ENCODE measurements around the gene LRRC1.
A peak's percentile ranks its signal among the peaks of the same experiment; 100 is the strongest.

Gene LRRC1

DNA sequence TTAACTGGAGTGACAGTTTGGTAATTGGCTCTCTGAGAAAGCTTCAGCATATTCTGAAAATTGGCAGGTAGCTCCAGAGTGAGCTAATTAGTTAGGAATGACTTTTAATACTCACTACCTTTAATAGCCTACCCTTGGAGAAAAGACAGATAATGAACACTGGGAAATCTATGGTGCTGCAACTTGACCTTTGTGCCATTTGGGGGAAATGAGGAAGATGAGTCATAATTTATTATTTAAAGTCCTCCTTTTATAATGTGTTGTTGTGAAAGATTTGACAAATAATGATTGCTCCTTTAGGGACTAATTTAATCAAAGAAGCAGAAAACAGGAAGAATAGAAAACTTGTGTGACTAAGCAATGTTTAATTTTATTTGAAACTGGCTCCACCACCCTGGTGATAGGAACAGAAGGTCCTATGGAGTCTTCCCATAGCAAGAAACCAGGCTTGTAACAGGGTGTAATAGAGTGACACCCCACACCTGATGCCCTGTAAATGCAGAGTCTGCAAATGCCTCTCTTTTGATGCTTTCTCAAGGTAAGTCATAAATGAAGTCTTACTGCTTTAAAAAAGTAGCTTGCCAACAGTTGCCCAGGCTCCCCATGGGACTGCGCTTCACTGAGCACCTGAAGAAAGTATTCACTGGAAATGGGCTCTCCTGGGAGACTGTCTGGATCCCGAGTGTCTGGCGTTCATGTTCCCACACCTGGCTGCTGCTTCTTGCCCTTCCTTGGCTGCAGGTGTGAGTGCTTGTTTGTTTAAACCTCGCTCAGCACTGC is 134.4 kb downstream of the LRRC1 start:
- DNase-seq: no peak

DNA sequence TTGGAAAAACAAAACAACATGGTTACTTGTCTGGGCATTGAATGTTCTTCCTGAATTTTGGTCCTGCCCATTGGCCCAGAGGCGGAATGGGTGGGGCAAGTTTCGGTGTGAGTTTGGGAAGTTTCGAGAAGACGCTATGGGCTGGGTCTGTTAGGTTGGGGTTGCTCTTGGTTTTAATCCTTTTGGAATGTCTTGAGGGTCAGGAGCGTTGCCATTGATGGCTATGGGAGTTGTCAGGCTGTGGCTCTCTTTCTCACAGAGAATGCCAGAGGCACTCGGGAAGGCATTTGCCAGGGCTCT is 135.0 kb downstream of the LRRC1 start:
- DNase-seq: no peak

DNA sequence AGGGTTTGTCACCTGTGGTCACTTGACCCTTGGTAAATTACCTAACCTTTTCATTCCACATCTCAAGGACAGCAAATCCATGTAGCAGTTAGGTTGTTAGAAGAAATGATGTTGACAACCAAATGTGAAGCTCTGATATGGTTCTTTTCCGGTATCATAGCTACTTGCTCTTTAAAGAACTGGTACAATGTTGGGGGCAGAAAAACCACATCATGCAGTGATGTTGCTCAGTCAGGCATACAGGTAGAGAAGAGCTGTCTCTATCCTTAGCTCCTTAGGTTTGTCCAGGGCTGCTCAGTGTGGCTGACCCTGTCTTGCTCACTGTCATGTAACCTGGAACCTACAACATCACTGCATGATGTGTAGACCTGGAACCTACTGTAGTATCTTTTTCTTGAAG is 135.5 kb downstream of the LRRC1 start:
- no peak for DNase-seq

DNA sequence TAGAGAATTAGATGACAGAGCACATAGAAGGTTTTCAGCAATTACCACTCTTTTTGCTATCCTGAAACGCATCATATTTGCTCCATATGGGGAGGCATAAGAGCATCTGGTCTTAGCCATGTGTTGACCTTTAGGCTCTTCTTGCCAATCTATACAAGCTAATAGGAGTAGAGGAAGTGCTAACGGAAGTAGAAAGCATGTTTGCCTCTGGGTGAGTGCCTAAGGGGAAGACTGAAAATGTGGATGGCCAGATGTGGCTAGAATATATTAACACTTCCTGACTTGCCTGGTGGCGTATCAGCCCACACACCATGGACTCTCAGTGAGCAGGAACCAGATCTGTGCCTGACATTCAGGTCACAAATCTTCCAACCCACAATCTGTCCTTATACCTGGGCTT is 136.3 kb downstream of the LRRC1 start:
- DNase-seq: no peak

DNA sequence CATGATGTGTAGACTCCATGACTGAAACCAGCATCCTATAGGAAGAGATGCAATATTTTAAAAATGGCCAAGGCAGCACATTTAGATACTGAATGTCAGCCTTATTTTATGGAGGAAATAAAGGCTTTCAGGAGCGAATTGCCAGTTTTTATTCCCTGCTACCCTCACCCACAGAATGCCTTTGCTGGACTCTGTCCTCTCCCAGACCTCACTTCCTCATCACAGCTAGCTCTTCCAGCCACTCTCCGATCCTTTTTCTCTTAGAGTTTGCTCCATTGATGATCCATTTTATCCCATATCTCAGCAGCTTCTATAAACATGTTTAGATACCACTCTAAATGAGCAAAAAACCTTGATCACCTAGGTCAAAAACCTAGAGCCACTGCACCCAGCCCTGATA is 137.7 kb downstream of the LRRC1 start:
- no peak for DNase-seq

DNA sequence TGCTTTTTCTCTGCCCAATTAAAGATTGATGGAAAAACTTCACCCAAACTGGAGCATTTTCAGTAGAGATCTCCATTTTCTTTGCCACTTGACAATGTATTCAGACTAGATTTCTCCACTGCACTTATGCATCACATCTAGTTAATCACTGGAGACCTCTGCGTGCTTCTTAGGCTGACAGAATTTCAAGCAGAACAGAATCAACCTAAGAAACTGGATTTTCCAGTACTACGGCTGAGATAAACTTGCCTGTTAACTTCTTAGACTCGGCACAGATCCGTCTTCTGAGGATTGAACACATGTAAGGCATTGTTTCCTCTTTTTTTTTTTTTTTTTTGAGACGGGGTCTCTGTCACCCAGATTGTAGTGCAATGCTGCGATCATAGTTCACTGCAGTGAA is 139.2 kb downstream of the LRRC1 start:
- DNase-seq: no peak

DNA sequence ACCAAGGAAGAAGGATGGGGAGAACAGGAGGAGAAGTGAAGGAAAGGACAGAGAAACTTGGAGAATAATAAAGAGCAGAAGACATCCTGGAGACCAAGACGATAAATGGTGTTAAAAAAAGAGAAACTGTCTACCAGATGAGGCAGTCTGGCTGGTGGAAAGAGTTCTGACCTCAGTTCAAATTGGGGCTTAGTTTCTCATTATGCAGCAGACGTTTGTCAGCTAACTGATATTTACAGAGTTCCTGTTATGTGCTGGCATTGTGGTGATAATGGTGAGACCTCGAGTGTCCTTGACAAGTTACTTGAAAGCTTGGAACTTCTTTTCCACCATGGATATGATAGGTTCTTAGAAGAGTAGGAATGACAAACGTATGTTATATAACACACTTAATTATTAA is 142.7 kb downstream of the LRRC1 start:
- no peak for DNase-seq

DNA sequence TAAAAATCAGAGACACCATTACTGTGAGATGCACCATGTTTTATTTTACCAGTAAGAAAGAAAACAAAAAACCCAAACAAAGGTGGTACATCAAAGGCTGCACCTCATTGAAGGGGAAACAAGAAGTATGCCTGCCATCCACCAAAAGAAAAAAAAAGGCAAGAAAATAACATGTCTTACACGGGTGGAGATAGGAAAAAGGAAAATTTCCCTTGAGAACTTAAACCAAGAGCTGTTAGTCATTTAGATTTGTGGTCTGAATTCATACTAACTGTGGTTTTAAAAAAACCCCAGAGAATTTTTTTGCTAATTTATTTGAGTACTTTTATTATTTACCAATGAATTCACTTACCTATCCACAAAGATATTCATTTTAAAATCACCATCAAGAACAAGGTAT is 144.0 kb downstream of the LRRC1 start:
- DNase-seq: no peak

DNA sequence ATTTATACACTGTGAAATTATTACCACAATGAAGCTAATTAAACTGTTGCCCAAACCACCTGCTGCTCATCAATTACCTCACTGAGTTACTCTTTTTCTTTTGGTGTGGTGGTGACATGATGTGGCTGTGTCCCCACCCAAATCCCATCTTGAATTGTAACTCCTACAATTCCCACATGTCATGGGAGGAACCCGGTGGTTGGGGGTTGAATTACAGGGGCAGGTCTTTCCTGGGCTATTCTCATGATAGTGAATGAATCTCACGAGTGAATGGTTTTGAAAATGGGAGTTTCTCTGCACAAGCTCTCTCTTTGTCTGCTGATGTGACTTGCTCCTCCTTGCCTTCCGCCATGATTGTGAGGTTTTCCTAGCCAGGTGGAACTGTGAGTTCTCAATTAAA is 145.0 kb downstream of the LRRC1 start:
- no peak for DNase-seq

DNA sequence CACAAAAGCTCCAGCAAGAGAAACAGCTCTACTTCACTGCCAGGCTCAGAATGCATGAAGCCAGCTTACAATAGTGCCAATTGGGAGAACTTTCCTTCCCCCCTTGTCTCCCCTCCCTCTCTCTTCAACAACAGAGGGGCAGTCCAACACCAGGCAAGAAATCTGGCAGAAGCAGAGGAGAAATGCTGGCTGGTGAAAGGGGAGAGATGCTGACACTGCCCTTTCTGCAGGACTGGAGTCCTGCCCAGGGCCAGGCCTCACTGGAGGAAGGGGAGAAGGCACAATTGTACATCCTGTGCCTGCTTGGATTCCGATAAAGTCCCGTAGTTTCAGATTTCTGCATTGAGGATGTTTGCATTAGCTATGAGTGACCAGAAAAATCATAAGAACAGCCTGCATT is 148.6 kb downstream of the LRRC1 start:
- no peak for DNase-seq

DNA sequence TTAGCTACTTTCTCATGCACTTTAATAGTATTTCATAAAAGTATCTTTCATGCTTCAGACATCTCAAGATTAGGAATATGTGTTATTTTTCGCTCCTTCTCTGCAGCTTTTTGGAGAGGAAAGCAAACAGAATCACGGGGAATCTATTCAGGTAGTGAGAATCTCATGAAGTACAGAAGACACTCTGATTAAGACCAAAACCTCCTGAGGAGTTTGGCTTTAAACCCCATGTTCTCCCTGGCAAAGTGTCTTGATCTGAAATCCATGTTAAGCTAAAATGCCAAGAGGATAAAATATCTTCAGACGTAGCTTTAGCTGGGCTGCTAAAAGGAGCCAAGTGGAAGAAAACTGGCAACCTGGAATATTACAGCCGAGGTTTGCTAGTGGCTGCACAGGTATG is 149.3 kb downstream of the LRRC1 start:
- no peak for DNase-seq

DNA sequence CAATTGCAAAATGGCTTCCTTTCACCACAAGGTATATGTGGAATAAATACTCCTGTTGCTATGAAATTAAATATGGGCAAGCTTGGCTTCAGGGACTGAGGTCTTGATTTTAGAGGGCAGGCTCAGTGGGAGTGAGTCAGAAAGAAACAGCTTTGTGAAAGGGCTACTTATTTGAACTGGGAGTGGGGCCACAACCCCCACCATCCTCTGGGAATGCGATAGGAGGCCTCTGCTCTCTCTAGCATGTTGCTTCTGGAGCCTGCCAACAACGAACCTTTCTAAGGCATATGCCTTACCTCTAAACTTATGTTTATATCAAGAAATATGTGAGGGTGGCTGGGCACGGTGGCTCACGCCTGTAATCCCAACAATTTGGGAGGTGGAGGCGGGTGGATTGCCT is 149.7 kb downstream of the LRRC1 start:
- no peak for DNase-seq

DNA sequence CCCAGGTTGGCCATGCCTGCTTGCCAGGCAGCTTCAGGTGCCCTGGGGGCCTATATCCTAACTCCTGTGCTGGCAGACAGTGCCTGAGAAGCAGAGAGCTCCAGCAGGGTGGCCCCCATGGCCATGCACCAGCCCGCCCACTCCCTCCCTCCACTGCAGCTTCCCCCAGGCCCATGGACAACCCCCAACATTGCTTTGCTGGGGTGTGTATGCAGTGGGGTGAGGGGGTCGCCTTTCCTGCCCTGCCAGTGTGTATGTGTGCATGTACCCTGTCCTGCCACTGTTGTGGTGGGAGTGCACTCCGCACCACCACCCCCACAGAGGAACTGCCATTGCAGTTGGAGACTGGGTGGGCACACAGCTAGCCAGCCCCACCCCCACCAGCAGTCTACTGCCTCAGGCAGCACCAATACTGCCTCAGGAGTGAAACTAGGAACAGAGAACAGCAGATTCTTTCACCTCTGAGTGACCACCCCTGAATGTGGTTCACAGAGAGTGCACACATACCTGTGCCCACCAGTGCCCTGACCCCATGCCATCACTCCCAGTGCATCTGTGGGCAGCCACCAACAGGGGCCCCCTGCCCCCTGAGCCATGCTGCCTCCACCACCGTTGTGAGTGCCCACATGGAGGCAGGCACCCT is 151.1 kb downstream of the LRRC1 start:
- no peak for DNase-seq

DNA sequence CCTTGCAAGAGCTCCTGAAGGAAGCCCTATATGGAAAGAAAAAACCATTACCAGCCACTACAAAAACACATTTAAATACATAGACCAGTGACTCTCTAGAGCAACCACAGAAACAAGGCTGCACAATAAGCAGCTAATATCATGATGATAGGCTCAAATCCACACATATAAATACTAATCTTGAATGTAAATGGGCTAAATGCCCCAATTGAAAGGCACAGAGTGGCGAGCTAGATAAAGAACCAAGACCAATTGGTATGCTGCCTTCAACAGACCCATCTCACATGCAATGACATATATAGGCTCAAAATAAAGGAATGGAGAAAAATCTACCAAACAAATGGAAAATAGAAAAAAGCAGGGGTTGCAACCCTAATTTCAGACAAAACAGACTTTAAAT is 153.0 kb downstream of the LRRC1 start:
- DNase-seq: no peak

DNA sequence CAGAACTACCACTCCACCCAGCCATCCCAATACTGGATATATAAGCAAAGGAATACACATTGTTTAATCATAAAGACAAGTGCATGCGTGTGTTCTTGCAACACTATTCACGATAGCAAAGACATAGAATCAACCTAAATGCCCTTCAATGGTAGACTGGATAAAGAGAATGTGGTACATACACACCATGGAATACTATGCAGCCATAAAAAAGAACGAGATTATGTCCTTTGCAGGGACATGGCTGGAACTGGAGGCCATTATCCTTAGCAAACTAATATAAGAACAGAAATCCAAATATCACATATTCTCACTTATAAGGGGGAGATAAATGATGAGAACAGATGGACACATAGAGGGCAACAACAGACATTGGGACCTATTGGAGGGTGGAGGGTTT is 156.6 kb downstream of the LRRC1 start:
- no peak for DNase-seq

DNA sequence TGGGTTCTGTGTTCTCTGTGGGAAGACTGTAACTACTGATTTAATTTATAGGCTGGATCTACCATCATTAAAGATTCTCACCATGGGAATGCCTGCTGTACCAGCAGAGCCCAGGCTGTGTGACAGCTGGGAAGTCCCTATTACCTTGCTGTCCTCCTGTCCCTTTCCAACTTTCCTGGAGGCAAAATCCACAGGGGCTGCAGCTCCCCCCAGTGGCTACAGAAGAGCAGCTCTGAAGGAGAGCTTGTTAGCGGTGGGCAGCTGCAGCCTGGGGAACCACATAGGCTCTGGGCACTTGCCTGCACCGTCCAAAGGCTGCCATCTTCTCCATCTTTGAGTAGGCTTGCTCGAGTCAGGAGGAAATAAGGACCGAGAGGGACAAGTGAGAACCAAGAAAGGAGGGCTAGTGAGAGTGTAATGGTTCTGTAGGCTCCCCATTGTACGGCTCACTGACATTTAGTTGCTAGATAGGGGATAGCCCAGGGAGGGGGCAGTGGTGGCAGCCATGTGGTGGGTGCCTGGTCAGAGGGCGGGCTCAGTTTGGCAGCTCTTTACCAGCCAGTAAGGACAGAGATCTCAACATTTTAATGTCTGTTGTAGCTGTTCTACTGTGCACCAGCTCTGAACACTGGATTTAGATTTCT is 161.4 kb downstream of the LRRC1 start:
- peak; percentile 73 for DNase-seq

DNA sequence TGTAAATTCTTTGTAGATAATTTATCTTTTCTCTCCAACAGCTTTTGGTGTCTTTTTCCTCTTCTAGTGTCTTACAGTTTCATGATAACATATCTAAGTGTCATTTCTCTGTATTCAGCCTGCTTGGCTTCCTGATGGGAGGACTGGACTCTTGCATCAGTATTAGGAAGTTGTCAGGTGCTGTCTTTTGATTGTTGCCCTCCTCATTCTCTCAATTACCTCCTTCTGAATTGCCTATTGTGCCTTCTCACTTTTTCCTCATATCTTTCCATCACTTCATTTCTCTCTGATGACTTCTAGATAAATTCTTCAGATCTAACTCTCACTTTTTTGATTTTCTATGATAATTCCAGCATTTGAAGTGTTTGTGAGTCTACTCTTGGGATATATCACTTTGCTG is 162.0 kb downstream of the LRRC1 start:
- peak; percentile 12 for DNase-seq

DNA sequence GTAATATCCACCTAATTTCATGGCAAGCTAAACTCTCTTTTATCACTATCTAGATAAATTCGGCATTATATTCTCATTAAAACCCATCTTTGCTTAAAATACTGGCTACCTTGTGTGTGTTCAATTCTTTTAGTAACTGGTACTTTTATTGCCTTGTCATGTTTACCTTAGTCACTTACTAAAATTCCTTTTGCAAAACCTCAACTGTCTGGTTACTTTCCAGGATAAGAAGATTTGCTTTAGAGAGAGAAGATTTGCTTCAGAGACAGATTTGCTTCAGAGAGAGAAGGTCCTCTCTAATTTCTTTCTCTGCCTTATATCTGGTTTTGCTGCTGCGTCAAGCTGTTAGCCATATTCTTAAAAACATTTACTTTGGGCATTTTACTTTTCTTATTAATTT is 164.9 kb downstream of the LRRC1 start:
- DNase-seq: no peak

DNA sequence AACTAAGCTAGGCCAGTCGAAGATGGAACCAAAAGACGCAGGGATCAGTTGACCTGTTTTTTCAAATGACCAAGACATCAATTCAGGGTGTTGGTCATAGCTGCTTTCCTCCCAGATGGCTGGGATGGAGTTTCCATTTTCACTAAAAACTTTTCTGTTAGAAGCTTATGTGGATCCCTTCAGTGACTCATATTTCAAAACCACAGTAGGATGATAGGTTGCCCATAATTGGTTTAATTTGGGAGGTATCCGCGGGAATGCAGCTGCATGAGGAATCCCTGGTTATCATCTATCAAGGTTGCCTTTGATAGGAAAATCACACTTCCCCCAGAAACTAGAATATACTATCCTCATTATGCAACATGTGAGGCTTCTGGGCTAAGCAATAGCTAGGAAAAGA is 165.5 kb downstream of the LRRC1 start:
- no peak for DNase-seq

DNA sequence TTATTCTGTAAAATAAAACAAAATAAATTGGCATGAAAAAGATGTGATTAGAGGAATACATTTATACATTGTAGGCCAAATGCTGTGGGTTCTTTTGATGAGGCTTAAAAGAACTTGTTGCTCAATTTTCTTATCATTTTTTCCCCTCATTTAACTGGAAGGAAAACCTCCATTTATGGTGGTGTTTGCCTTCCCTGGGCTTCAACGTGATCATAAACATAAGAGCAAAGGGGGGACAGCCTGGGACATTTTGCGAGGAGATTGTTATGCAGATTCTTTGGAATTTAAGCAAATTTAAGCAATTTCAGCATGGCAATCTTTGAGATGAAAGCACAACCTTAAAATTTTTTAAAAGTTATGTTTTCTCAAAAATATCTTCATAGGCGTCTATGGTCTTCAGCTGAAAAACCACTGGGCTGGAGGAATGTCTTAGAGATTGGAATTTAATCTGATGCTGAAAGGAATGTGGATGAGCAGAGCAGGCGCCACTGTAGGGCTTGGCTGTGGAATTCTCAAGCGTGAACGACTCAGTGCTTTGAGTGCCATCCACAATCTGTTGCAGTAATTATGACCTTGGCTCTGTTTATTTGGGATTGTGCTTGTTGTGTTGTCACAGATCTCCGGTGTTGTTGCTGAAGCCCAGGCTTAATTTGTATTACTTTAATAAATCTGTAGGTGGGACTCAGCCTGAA is 167.0 kb downstream of the LRRC1 start:
- no peak for DNase-seq

DNA sequence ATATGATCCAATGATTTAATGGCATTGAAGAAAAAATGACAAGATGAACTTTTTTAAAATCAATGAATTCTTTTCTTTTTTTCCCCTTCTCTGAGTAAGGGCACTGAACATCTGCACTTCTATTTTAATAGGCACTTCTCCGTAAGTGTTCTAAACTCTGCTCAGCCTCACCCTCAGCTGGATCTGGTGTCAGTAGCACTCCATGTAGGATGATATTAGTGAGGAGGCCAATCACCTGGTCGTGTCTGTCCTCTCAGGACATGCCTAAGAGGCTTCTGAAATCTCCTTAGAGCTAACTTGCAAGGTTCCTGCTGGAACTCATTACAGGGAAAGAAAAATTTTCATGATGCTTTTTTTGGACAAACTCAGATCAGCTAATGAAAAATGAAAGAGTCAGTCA is 167.8 kb downstream of the LRRC1 start:
- no peak for DNase-seq

DNA sequence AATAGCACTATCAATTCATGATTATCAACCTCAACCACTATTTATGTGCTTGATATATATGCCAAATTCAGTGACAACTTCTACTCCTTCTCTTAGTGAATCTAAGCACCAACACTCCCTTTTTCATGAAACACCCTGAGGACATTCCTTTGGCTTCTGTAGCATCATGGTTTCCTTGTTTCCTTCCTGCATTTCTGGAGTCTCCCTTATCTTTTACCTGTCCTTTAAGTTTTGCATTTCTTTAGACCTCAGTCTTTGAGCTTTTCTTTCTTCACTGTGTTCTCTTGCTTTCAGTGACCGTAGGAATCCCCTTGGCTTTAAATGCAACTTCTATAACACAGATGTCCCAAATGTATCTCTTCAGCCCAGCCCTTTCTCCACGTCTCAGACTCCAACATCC is 172.6 kb downstream of the LRRC1 start:
- no peak for DNase-seq

Data from OCI-M1 (cell line).